ENCODE measurements around the gene PRR7.

PRR7 gene

GRCh38 chr5:177500685-177501522, 54.3 kb downstream of the PRR7 start (continued):
- TF ChIP-seq ZXDB (tag by site-specific recombination; IDR thresholded peaks at IDR 0.05) (0 out of 2 replicates have a peak, but pooled peaks have one; percentile 56), IKZF3 (tag by site-specific recombination; IDR thresholded peaks at IDR 0.05) (peak; percentile 97), ZIC2 (tag by site-specific recombination; IDR thresholded peaks at IDR 0.05) (peak; percentile 78), ZNF23 (tag by site-specific recombination; IDR thresholded peaks at IDR 0.05; ENCODE audit: borderline replicate concordance) (no peak), ZBTB17 (tag by site-specific recombination; IDR thresholded peaks at IDR 0.05) (peak; percentile 34; the same call in 1 of the 2 replicates), GLIS2 (tag by site-specific recombination; IDR thresholded peaks at IDR 0.05) (peak; percentile 95), ZNF140 (tag by site-specific recombination; IDR thresholded peaks at IDR 0.05) (no peak), ZSCAN30 (tag by site-specific recombination; IDR thresholded peaks at IDR 0.05) (peak; percentile 76; the same call in 1 of the 2 replicates), ZNF169 (tag by site-specific recombination; IDR thresholded peaks at IDR 0.05) (no peak), PATZ1 (tag by site-specific recombination; IDR thresholded peaks at IDR 0.05) (peak; percentile 68), SP7 (tag by site-specific recombination; IDR thresholded peaks at IDR 0.05) (0 out of 2 replicates have a peak, but pooled peaks have one; percentile 29), ZNF560 (tag by site-specific recombination; IDR thresholded peaks at IDR 0.05; ENCODE audit: borderline replicate concordance) (no peak), ZBTB8A (tag by site-specific recombination; IDR thresholded peaks at IDR 0.05) (0 out of 2 replicates have a peak, but pooled peaks have one; percentile 15), PBX3 (CRISPR knock-in tag; IDR thresholded peaks at IDR 0.05) (no peak), ZNF600 (tag by site-specific recombination; IDR thresholded peaks at IDR 0.05) (peak; percentile 49; the same call in 1 of the 2 replicates), ZNF654 (tag by site-specific recombination; IDR thresholded peaks at IDR 0.05; ENCODE audit: low read depth) (peak; percentile 76), ZNF501 (tag by site-specific recombination; IDR thresholded peaks at IDR 0.05) (no peak), GLIS1 (tag by site-specific recombination; IDR thresholded peaks at IDR 0.05) (peak; percentile 87), SETDB1 (IDR thresholded peaks at IDR 0.05; ENCODE audit: insufficient read length, low read length) (no peak), ZNF335 (tag by site-specific recombination; conservative IDR thresholded peaks at IDR 0.05) (peak; percentile 67), CTCF (tag by site-specific recombination; IDR thresholded peaks at IDR 0.05) (peak; percentile 81), ZNF366 (tag by site-specific recombination; conservative IDR thresholded peaks at IDR 0.05) (no peak), ZBTB6 (tag by site-specific recombination; IDR thresholded peaks at IDR 0.05) (peak; percentile 95)
